HG03558 (cell line): Measurements from ENCODE around the gene CDYL.

Source experiments
- ATAC-seq: cut with Tn5 transposase; IDR thresholded peaks from one replicate; pipeline ENCODE4 v1.9.1; 2021; ENCODE audit warnings: moderate number of reproducible peaks; ENCODE audit not compliant: unreplicated experiment; ENCODE audit errors: extremely low read depth

The CDYL gene

DNA sequence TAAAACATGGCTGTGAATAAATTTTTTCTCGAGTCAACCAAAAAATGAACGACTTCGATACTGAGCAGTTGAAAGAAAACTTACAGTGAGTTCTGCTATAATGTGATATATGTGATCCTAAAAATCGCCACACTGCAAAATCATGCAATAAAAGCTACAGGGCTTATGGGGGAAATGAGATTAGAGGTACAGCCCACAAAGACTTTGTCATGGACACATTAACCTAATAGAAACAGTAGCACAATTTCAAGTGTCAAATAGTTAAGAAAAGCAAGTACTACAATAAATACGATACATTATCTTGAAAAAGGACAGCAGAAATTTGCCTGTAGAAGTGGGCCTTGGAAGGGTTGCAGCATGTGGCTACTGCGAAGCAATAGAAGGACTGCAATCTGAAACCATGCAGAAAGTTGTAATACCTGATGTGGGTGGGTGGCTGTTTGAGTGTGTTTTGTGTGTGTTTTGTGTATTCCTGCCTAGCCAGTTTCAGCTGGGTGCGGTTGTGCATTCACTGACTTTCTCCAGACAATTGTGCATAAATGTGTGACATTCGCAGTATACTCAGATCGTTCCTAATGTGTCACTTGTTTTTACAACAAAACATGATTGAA lies 148.6 kb downstream of the CDYL start:
- ATAC-seq: no peak

DNA sequence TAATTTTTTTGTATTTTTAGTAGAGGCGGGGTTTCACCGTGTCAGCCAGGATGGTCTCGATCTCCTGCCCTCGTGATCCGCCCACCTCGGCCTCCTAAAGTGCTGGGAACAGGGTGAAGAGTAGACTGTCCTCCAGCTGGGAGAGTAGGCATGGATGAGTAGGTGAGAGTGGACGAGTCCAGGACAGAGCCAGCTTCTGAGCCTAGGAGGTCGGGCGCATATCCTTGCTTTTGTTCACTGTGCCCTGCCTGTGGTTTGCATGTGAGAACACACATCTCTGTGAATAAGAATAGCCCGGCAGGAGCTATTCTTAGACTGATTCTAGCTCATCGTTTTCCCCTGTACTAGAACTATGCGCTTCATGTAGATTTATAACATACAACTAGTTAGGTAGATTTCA lies 149.4 kb downstream of the CDYL start:
- ATAC-seq: no peak

DNA sequence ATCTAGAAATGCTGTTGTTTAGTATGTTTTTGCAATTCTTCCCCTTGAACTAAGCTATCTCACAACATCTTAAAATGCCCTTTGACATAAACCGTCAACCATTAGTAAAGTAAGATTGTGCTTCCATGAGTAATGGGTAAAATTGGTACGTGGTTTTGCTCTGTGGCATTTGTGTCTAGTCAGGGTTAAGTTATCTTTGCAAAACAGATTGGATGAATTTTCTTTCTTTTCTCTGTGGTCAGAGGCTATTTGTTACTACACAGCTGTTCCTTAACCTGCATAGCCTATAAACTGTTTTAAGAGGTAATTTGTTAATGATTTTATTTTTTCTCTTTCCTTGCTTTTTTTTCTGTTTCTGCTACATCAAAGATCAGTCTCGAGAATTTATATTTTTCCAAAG lies 152.2 kb downstream of the CDYL start:
- ATAC-seq: no peak

DNA sequence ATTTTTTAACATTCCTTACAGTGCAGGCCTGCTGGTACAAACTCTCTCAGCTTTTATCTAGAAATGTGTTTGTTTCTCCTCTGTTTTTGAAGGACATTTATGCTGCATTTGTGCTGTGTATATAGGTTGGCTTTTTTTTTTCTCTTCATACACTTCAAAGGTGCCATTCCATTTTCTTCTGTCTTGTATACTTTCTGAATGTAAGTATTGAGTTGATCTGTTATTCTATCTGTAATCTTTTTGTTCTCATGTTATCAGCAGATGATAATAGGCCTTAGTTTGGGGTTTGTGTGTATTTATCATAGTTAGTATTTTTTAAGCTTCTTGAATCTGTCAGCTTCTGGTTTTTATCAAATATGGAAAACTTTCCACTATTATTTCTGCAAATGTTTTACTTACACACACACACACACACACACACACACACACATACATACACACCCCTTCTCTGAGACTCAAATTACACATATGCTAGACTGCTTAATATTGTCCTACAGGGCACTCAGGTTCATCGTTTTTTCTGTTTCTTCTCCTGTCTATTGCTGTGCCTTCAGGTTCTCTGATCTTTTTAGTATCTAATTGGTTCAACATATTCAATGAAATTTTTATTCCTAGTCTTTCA lies 153.0 kb downstream of the CDYL start:
- ATAC-seq: no peak

DNA sequence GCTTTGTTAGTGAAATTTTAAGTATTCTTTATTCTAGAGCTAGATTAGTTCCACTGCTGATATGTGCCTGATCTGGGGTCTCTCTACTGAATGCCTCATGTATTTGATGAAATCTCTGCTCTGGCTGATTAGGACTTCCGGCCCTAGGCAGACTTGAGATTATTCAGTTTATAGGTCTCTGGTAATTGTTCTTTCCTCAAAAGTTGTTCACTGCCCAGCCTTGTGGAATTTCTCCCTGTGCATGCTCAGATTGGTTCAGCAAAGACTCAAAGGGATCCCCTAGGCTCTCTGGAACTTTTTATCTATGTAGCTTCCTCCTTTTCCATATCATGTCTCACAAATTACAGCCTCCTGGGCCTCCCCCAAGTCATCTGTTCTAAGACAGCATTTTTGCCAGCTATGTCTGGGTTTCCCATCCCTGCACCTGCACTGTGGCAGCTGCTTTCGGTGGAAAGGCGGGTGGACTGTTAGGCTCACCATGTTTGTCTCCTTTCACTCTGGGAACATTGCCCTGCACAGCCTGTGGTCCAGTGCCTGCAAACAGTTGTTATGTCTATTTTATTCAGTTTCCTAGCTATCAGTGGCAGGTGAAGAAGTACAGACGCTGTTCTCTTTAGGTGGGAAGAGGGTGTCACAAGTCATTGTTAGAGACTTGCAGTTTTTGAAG lies 154.0 kb downstream of the CDYL start:
- no peak for ATAC-seq

DNA sequence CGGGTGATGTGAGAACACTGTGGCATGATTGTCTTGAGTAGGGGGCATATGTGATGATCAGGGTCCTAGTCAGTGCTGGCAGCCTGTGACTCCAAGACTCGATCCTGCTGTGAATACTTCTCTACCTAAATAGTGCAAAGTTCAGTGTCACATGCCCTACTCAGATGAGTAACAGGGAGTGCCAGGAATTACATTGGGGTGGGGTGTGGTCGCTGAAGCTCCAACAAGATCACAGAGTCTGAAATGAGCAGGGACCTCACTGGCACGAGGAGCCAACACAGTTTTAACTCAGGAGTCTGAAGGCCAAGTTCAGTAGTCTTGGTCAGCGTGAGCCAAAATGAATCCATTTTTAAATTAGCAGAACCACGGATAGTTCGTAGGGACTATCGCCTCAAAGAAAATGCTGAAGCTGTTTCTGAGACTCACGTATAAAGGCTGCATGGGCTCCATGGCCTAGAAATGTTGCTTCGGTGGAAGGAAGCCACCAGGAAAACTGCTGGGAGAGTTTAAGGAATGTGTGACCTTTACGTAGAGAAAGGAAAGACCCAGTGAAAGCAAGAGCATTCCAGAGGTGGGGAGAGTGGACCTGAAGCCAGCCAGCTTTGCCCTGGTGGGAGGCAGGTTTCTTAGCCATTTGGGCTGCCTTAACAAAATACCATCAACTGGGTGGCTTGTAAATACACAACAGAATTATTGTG lies 155.5 kb downstream of the CDYL start:
- no peak for ATAC-seq

DNA sequence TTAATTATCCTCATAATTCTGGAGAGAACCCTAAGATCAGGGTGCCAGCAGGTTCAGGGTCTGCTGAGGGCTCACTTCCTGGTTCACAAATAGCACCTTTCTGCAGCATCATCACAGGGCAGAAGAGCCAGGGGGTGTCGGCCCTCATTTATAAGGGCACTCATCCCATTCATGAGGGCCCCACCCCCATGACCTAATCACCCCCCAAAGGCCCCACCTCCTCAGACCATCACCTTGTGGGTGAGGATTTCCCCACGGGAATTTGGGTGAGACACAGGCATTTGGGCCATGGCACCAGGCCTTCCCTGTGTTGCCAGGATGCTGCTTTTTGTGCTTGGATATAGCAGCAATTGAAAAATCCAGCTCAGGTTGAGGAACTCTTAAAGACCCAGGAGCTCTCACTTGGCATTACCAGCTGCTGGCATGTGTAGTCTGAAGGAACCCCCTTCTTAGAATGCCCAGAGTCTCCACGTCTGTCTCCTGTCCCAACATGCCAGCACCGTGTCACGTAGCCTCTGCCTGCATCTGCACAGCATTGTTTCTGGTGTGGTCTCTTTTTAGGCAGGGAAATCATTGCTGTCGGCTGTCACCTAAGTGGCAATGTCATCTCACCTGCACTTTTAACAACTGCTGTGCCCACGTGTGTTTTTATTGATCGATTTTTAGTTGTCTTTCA lies 156.2 kb downstream of the CDYL start:
- ATAC-seq: no peak

DNA sequence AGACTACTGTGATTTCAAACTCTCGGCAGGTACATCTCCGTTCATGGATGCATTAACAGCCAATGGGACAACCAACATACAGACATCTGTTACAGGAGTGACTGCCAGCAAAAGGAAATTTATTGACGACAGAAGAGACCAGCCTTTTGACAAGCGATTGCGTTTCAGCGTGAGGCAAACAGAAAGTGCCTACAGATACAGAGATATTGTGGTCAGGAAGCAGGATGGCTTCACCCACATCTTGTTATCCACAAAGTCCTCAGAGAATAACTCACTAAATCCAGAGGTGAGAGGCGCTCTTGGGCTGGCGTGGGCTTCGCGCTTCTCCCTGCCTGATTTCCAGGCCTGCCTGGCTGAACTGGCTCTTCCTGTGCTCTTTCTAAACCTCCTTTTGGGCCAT lies 159.3 kb downstream of the CDYL start:
- ATAC-seq: no peak

DNA sequence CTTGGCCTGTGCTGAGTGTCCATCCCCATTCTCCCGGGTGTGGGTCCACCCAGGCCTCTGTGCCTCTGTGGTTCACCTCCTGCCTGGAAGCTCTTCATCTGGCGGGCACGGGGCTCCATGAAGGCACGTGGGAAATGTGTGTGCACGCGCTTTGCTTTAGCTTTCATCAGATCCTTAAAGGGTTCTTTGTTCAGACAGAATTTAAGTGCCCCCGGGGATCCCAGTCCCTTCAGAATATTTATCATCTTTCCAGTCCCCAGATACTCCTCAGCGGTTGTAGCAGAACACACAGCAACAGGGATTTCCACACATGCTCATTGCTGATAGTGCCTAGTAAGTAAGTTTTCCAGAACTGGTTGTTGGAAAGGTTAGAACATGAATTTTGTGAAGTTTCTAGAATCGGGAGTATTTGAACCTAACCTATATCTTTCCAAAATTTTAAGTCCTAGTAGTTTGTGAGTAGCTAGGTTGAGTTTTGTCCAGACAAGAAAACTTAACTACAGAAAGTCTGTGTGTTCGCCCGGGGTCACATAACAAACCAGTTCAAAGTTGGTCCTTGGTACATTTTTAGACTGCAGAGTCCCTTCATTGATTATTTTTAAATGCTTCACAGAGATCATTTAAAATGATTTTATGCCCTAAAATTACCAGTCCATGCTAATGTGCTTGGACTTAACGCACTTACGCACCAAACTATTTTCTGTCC lies 159.9 kb downstream of the CDYL start:
- ATAC-seq: no peak

DNA sequence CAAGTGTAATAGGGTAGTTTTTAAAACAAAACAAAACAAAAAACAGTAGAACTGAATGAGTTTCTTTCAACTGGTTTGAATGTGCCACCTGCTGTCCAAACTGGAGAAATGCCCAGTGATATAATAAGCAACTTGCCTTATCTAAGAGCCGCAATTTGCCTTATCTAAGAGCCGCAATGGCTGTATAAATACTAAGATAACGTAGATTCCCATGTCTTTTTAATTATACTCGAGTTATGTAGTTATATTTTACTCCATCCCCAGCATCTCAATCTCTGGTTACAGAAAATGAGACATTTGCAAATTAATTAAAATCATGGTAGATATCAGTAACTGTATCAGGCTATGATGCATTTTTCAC lies 160.5 kb downstream of the CDYL start:
- no peak for ATAC-seq

DNA sequence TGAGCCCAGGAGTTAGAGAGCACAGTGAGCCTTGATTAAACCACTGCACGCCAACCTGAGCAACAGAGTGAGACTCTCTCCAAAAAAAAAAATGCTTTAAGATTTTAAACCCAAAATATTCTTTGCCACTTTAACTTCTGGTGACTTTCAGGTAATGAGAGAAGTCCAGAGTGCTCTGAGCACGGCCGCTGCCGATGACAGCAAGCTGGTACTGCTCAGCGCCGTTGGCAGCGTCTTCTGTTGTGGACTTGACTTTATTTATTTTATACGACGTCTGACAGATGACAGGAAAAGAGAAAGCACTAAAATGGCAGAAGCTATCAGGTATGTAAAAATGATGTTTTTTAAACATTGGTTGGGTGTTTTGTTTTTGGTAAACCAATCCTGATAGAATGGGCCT lies 161.2 kb downstream of the CDYL start:
- ATAC-seq: no peak

DNA sequence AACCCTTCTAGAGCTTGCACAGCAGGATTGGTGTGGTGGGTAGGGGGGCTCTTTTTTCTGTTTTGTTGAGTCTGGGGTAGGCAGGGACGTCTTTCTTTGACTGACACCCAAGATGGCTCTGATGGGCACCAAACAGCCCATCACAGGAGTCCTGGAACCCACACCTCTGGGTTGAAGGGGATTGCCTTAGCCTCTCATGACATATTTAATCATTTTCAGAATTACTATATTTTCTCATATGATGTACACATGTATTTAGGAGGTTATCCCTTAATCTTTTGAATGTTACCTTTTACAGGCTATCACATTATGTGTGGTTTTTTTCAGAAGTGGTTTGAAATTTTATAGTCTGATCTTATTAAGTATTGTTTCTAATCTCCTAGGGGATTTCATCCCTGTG lies 163.0 kb downstream of the CDYL start:
- no peak for ATAC-seq

DNA sequence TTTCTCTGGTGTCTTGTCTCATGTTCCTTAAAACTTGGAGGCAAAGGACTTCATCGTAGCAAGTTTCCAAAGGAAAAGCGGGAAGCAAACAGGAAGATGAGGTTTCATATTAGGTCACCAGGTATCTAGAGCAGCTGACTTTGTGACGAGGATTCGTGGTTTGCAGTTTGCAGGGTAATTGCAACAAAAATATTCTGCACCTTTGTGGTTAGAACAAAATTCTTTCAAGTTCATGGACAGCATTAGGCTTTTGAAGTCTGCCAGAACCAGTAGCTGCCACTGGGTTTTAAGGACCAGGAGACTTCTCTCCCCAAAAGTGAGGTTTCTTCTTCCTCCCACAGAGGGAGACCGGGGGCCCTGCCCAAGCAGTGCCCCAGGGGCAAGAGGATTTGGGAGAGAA lies 164.2 kb downstream of the CDYL start:
- ATAC-seq: no peak

DNA sequence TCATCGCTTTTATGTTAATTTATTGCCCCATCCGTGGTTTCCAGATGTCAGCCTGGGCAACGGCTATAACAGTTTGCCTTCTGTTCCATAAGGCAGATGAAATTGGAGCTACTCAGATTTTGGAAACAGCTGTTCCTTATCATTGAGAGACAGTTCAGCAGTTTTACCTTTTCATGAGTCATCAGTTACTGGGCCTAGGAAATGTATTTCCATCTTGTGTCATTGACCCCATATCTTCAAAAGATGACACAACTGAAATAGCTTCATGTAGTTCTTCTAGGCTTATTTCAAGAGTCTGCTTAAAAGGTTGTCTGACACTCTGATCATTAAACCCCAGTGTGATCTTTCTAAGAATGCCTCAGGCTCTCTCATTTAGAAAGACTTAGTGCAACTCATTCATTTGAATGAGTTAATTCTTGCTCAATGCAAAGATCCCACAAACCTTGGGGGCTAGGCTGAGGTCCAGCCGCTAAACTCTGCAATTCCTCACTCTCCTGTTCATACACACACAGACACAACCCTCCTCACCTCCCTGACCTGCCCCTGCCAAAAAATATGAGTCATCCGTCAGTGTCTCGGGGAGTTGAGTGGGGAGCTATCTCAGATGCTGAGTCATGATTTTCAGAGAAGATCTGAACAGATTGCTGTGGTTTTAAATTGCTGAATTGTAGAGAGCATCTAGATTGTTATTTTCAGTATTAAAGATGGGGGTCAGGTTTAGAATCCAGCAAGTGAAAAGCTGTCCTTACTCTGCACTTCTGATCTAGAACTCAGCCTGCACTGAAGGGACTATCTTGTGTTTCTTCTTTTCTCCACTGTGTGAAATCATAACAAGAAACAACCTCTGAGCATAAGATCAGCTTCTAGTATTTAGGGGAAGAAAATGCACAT lies 165.8 kb downstream of the CDYL start:
- peak; percentile 52 for ATAC-seq

DNA sequence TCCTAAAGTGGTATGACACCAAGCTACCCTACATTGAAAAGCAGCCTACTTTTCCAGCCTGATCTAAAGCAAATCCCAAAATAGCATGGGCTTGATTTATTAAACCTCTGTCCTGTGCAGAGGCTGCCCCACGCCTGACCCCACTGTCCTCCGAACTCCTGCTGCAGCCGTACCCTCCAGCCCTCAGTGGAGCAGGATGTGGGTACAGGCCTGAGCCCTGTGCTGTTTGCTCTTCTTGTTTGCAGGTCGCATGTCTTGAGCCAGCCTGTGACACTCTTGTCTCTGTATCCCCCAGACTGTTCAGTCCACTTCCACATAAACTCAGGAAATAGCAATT lies 166.4 kb downstream of the CDYL start:
- no peak for ATAC-seq

DNA sequence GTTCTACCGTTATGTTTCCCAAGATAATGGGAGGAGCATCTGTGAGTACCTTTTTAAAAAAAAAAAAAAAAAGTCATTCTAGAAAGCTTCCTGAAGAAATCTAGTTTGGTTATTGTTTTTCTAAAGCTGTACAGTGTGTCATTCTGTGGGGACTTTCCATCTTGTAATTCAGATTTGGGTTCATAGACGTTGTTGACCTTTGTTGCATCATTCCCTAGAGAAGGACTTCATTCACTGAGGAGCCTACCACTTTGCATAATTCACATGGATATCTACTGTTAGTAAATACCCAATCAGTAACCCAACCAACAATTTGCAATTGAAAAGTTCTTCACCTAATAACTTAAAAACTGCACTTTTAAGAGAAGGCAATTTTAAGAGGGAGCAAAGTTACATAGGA lies 167.5 kb downstream of the CDYL start:
- no peak for ATAC-seq

DNA sequence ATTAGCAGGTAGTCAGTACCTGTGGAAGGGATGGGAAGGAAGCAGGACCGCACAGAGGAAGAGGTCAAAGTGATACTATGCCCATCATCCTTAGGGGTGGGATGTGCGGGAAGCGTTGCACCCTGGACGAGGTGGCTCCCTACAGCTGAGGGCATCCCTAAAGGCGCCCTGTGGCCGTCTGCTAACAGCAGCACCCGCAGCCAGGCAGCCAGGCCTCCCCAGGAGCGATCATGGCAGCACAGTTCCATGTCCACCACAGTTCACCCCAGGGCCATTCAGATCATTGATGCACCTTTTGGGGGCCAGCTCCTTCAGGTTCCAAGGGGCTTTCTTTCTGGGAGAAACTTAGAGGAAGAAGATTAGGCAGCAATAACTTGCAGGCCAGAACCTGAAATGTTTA lies 168.1 kb downstream of the CDYL start:
- no peak for ATAC-seq

DNA sequence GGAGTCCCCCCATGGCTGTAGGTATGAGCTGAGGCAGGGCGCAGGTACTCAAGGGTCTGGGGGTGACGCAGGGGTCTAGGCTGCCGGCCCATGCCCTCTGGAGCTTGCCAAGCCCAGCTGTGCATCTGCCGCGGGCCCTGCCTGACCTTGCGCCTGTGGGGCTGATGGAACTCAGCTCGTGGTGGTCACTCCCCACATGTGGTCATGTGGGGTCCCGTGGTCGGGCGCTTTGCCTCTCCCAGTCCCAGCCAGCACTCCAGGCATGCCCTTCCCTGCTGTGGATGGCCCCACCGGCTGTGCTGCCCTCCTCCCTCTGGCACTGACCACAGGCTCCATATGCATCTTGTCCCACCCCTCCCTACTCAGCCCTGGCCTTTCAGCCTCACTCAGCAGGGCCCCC lies 170.3 kb downstream of the CDYL start:
- no peak for ATAC-seq

DNA sequence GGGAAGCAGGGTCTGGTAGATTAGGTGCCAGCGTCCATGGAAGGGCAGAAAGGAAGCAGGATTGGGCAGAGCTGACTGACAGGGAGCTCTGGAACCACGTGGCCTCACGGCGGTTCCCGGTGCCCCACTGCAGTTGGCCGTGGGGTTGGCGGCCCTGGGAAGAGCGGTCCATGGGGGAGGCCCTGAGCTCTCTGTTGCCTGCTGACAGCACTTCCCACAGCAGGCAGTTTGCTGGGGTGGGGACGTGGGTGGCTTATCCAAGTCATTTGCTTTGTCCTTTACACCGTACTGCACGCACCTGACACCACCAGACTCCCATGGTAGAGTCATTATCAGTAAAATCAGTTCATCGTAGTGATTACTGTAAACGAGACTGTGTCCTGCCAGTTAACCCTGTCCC lies 171.5 kb downstream of the CDYL start:
- no peak for ATAC-seq
